HFFc6 (cell line): Measurements from ENCODE around the gene COG1. TPM values are rescaled to one million over a fixed set of nuclear protein-coding genes. Genes with fewer than 3 reads are reported as not detected.

Experiments used
- DNase-seq: peaks from one replicate; pipeline ENCODE4 v3.0.0-alpha.2; 2018
- H3K27ac Mint-ChIP-seq: 2 replicates; pipeline ENCODE4 v1.8.0; 2020; ENCODE audit warnings: mild to moderate bottlenecking, mixed read lengths
- H3K27me3 Mint-ChIP-seq: 2 replicates; pipeline ENCODE4 v1.8.0; 2021; ENCODE audit warnings: mild to moderate bottlenecking, moderate library complexity, mixed read lengths; ENCODE audit not compliant: insufficient read depth
- H3K36me3 Mint-ChIP-seq: 2 replicates; pipeline ENCODE4 v1.8.0; 2021; ENCODE audit warnings: low read depth, mixed read lengths
- H3K4me1 Mint-ChIP-seq: 2 replicates; pipeline ENCODE4 v1.8.0; 2020; ENCODE audit warnings: low read depth, mixed read lengths
- H3K4me3 Mint-ChIP-seq: 2 replicates; pipeline ENCODE4 v1.8.0; 2020; ENCODE audit warnings: mild to moderate bottlenecking, moderate library complexity, mixed read lengths
- H3K9me3 Mint-ChIP-seq: 2 replicates; pipeline ENCODE4 v1.8.0; 2020; ENCODE audit warnings: mild to moderate bottlenecking, mixed read lengths
- total RNA-seq, 6 experiments: library from RNA; stranded (reverse); fragmentation: NEBNext Ultra II Directional; extraction: Animal tissue kit (Norgen Biotek cat#: 25700); gene quantifications; 2 replicates in 1 of 6; 3 replicates in 5 of 6; pipeline ENCODE4 v1.2.3, GENCODE V29; 2021
- TF ChIP-seq, protein P1 (sequence below): fragments of 200-600 bp; sonication (generic); IDR thresholded peaks from 2 replicates; pipeline ENCODE4 v1.5.0; 2021; ENCODE audit warnings: antibody characterized with exemption, mild to moderate bottlenecking

Gene COG1
- total RNA-seq, 6 experiments from 2014 or later: 47.3 to 59.0 (median 55.8) TPM

DNA sequence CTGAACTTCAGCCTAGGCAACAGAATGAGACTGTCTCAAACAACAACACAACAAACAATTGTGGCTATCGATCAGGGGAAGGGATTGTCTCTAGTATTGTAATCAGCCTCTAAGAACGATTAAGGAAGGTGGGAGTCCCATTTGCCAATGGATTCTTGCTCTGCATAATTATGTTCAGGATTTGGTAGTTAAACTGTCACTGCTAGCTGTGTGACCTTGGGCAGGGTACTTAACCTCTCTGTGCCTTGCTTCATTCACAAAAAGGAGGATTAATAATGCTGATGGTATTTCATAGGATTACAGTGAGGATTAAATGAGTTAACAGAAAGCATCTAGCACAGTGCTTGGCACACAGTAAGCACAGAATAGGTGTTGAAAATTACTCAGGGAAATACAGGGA is 34.7 kb upstream of the COG1 start:
- TF ChIP-seq, protein P1, sequence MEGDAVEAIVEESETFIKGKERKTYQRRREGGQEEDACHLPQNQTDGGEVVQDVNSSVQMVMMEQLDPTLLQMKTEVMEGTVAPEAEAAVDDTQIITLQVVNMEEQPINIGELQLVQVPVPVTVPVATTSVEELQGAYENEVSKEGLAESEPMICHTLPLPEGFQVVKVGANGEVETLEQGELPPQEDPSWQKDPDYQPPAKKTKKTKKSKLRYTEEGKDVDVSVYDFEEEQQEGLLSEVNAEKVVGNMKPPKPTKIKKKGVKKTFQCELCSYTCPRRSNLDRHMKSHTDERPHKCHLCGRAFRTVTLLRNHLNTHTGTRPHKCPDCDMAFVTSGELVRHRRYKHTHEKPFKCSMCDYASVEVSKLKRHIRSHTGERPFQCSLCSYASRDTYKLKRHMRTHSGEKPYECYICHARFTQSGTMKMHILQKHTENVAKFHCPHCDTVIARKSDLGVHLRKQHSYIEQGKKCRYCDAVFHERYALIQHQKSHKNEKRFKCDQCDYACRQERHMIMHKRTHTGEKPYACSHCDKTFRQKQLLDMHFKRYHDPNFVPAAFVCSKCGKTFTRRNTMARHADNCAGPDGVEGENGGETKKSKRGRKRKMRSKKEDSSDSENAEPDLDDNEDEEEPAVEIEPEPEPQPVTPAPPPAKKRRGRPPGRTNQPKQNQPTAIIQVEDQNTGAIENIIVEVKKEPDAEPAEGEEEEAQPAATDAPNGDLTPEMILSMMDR: no peak
- Mint-ChIP-seq H3K4me1 (peaks cover 16% of the 10 kb centered on the region), H3K9me3 (no peaks in the 10 kb centered on the region), H3K27ac (no peak overlapping the region), H3K4me3 (no peak overlapping the region), H3K36me3 (no peaks in the 10 kb centered on the region), H3K27me3 (peaks cover 19% of the 10 kb centered on the region)
- DNase-seq: no peak

DNA sequence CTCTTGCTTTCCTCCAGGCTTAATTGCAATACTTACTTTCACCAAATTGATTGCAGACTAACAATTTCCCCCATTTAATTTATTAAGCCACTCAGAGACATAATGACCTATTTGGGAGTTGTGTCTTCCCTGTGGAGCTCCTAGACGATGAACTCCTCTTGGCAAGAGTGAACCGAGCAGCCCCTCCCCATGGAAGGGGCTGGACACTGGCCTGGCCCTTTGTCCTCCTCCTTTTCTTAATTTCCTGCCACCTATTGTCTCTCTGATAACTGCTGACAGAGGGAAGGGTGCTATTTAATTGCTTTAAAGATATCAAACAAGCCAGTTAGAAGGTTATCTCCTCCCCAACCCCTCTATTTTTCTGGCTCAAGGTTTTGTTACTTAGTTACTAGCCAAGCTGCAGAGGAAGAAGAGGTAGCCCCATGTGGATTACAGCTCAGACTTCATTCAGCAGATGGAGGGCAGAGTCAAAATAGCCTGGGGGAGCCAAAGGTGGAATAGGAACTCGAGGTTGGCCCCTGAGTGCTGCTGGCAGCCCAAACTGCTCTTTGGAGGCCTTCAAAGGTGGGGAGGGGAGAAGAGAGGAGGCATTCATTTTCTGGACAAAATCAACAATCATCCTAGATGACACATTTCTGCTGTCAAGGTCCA is 31.8 kb upstream of the COG1 start:
- Mint-ChIP-seq H3K4me3 (no peak overlapping the region), H3K36me3 (no peaks in the 10 kb centered on the region), H3K27me3 (peaks cover 40% of the 10 kb centered on the region), H3K4me1 (peaks cover 37% of the 10 kb centered on the region), H3K27ac (no peak overlapping the region), H3K9me3 (no peaks in the 10 kb centered on the region)
- TF ChIP-seq, protein P1: no peak
- DNase-seq: no peak

DNA sequence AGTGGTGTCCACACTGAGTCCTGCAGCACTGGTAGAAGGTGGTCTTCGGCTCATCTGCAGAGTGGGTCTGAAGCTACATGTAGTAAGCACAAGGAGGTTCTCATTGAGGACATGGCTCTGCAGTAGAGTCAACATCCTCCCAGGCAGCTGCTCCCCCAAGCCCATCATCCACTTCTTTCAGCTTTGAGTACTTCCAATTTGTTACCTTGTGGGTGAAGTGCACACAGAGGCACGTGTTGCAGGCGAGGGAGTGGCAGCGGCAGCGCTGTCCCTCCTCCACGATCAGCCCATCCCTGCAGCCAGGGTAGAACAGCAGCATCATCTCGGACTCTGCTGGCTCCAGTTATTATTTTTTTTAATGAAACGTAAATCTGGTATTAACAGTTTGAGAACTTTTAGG is 29.8 kb upstream of the COG1 start:
- H3K27ac Mint-ChIP-seq: no peak overlapping the region
- no peak for DNase-seq
- H3K36me3 Mint-ChIP-seq: no peaks in the 10 kb centered on the region
- H3K9me3 Mint-ChIP-seq: no peaks in the 10 kb centered on the region
- peaks cover 37% of the 10 kb centered on the region for H3K4me1 Mint-ChIP-seq
- peaks cover 52% of the 10 kb centered on the region for H3K27me3 Mint-ChIP-seq
- TF ChIP-seq, protein P1: no peak
- H3K4me3 Mint-ChIP-seq: no peak overlapping the region

DNA sequence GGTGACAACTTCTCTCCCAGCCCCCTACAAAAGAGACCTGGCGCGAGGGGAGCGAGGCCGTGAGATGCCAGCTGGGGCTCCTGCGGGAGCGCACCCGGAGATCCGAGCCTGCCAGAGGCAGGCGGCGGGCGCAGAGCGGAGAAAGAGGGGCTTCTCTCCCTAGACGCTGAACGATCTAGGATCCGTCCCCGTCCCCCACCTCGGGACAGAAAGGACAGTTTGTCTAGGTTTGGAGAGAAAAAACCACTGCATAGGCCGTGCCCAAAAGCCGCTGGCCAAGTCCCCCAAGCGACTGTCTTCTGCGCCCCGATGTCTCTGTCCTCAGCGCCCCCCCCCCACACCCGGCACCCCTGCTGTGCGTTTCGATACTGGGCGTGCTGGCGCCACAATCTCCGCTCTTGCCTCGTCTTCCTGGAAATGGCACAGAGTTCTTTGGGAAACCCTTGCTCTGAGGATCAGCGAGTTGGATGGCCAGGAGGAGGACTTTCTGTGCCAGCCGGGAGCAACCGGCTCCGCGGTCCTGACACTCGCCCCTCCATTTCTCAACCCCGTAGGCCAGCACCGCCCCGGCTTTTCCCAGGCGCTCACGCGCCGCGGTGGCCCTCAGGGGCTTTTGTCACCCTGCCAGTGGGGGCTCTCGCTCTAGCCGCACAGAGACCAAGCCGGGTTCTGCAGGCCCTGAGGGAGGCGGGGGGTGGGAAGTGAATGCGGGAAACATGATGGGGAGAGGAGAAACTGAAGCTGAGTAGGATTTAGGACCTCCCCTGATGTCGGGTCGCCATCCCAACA is 27.0 kb upstream of the COG1 start:
- Mint-ChIP-seq H3K4me3 (peak overlapping the region; percentile 86), H3K36me3 (no peaks in the 10 kb centered on the region), H3K9me3 (no peaks in the 10 kb centered on the region), H3K27ac (no peak overlapping the region), H3K4me1 (peaks cover 37% of the 10 kb centered on the region), H3K27me3 (peaks cover 45% of the 10 kb centered on the region)
- TF ChIP-seq, protein P1: no peak
- DNase-seq: no peak

DNA sequence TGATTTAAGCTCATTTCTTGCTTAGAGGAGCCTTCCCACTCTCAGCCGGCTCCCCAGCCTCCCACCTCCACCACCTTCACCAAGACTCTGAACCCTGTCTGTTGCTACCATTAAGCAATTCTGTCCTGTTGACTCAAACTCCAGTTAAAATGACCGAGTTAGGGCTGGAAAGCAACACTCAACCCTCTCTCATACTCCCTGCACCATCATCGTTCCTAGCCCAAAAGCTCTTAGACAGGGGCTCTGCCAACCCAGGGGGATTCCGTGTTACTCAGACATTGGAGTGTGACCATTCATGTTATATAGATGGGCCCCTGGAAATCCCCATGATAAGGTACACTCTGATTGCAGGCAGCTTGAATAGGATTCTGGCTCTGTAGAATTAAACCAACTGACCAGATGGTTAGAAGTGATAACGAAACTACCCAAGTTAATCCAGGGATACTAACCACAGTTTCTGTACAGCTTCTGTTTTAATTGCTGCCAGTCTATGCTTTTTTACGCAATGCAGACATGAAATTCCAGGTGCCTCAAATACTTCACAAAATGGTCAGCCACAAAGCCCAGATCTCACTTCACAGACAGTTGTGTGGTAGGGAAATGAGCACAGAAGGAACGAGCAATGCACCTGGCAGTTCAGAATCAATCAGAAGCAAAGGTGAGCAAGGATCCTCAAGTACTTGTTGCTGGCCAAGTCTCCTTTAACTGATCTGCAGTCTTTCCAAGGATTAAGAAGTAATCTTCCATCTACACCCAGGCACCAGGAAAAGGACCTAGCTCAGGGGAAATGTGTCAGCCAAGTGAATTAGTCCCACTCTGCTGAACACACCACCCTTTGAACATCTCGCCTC is 25.9 kb upstream of the COG1 start:
- TF ChIP-seq, protein P1: no peak

More for the DNA sequence above, 25.9 kb upstream of the COG1 start:
- Mint-ChIP-seq H3K9me3 (no peaks in the 10 kb centered on the region), H3K27me3 (peaks cover 40% of the 10 kb centered on the region), H3K4me3 (peak overlapping the region; percentile 86), H3K4me1 (peaks cover 37% of the 10 kb centered on the region), H3K36me3 (no peaks in the 10 kb centered on the region), H3K27ac (no peak overlapping the region)
- DNase-seq: no peak
